ENCODE measurements around the gene RFFL. TPM values are rescaled to one million over a fixed set of nuclear protein-coding genes. Genes with fewer than 3 reads are reported as not detected.

Gene RFFL
- total RNA-seq, 3 donors from 2014 or later = 45.2 to 69.1 (median 64.1) TPM

DNA sequence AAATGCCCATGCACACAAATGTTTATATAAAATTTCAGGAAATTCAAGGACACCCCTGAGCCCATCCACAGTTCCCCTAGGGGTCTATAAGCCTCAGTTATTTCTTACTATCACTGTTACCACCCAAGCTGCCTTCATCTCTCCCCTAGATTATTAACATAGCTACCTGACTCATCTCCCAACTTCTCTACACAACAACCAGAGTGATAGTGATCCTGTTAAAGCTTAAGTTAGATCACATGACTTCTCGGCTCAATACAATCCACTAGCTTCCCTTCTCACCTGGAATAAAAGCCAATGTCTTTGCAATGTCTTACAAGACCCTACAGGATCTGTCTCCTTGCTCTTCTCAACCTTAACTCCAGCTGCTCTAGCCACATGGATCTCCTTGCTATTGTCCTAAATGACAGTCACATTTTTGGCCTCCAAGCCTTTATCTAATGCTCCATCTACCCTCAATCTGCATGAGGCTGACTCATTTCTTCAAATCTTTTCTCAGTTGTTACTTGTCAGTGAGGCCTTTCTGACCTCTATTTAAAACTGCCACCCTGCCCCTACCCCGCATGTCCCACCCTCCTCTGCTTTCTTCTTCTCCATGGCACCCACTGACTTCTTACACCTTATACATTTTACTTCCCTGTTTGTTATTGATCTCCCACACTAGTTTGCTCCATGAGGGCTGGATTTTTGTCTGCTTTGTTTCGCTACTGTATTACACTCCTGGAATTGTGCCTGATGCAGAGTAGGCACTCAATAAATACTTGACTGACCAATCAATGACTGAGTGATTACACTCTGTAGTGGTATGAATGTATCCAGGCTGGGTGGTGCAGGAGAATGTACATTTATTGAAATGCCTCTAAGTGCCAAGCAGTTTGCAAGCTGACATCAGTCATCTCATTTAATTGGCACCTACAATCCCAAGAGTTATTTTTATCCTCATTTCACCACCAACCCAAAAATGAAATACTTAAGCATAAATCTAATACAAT is 88.4 kb downstream of the RFFL start:
- H3K36me3 ChIP-seq (ENCODE audit: low read depth) = no peaks in the 10 kb centered on the region
- H3K4me1 ChIP-seq (ENCODE audit: low read depth) = peaks cover 4% of the 10 kb centered on the region
- no peak for TF ChIP-seq CTCF (IDR thresholded peaks at IDR 0.05)
- no peak for ATAC-seq
- no peaks in the 10 kb centered on the region for H3K9me3 ChIP-seq
- intact Hi-C loops (cut with DNase I, micrococcal nuclease) = no loop called here
- DNase-seq = no peak
- no peak overlapping the region for H3K4me3 ChIP-seq

GRCh38 chr17:34974179-34974578 is 89.3 kb downstream of the RFFL start:
- DNase-seq = no peak
- Histone ChIP-seq H3K4me3 (no peak overlapping the region), H3K9me3 (no peaks in the 10 kb centered on the region), H3K36me3 (ENCODE audit: low read depth) (no peaks in the 10 kb centered on the region), H3K4me1 (ENCODE audit: low read depth) (no peaks in the 10 kb centered on the region)
- TF ChIP-seq CTCF (IDR thresholded peaks at IDR 0.05) = no peak
- no peak for ATAC-seq
- intact Hi-C loops (cut with DNase I, micrococcal nuclease) = no loop called here

DNA sequence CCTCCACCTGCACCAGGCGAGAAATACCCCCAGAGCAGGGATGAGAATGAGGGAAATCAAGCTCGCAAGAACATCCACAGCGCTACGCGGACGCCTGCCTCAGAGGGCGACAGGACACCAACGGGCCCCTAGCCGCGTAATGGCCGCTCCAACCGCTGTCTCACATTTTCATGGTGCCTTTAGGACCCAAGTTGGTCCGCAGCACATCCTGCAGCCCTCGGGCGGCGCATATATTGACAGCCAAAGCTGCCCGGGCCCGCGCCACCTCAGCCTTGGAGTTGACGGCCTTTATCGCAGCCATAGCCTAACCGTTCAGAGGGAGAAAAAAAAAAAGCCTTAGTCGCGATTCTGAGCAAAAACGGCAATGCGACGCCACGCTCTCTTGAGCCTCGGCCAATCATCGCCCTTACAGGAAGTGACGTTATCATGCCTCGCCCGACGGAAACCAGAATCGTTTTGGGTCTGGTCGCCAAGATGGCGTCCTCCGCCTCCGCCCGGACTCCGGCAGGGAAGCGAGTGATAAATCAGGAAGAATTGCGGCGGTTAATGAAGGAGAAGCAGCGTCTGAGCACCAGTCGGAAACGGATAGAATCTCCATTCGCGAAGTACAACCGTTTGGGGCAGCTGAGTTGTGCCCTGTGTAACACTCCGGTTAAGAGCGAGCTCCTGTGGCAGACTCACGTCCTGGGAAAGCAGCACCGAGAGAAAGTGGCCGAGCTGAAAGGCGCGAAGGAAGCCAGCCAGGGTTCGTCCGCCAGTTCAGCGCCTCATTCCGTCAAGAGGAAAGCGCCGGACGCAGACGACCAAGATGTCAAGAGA is 102.2 kb downstream of the RFFL start, which contains the start of the genes CCT6B and ZNF830:
Gene CCT6B (minus strand): TSS at position 368 of the 819 bp plus-strand sequence. CDS start 67 bp downstream, at position 301.
Gene ZNF830 (plus strand): TSS at position 448 of the 819 bp plus-strand sequence. CDS start 27 bp downstream, at position 475.
- Histone ChIP-seq H3K4me3 (peak within 1 kb of the TSS; percentile 81), H3K36me3 (ENCODE audit: low read depth) (no peaks in the 10 kb centered on the region), H3K9me3 (no peaks in the 10 kb centered on the region), H3K4me1 (ENCODE audit: low read depth) (peaks cover 17% of the 10 kb centered on the region)
- ATAC-seq (peak; percentile 100), DNase-seq (peak; percentile 90 to 98 (median 92))
- intact Hi-C loops (cut with DNase I, micrococcal nuclease) = no loop called here
- TF ChIP-seq CTCF (IDR thresholded peaks at IDR 0.05) = no peak

GRCh38 chr17:34958438-34958837 is 105.1 kb downstream of the RFFL start:
- no peak for DNase-seq
- ATAC-seq = no peak
- no peak overlapping the region for H3K4me3 ChIP-seq
- H3K36me3 ChIP-seq (ENCODE audit: low read depth) = no peaks in the 10 kb centered on the region
- intact Hi-C loops (cut with DNase I, micrococcal nuclease) = no loop called here
- H3K4me1 ChIP-seq (ENCODE audit: low read depth) = peaks cover 17% of the 10 kb centered on the region
- no peaks in the 10 kb centered on the region for H3K9me3 ChIP-seq
- TF ChIP-seq CTCF (IDR thresholded peaks at IDR 0.05) = no peak

Other genes with a start within 250 kb of the RFFL start
- 1 to 10 TPM; 1.0 to 2.7 (median 2.1) TPM for gene CCT6B, start 102.2 kb downstream of the RFFL start, total RNA-seq
- 10 to 100 TPM; 10.8 to 21.6 (median 12.6) TPM for gene ZNF830, start 102.2 kb downstream of the RFFL start, total RNA-seq
- 10 to 100 TPM; 29.4 to 48.9 (median 35.3) TPM for gene LIG3, start 83.2 kb downstream of the RFFL start, total RNA-seq
- 10 to 100 TPM in 2 of 3 donors, 1 to 10 TPM in 1; 9.1 to 14.4 (median 11.6) TPM for gene RAD51D, start 56.2 kb upstream of the RFFL start, total RNA-seq
- not detected for gene FNDC8, start 57.9 kb upstream of the RFFL start, total RNA-seq
- 10 to 100 TPM in 2 of 3 donors, 1 to 10 TPM in 1; 9.0 to 13.6 (median 12.1) TPM for gene NLE1, start 78.6 kb upstream of the RFFL start, total RNA-seq
- under 1 TPM in 1 of 3 donors, not detected in 2; 0.05 TPM for gene UNC45B, start 84.1 kb upstream of the RFFL start, total RNA-seq
- not detected for gene SLC35G3, start 130.7 kb upstream of the RFFL start, total RNA-seq
- gene SLFN5, start 179.4 kb upstream of the RFFL start, total RNA-seq = 10 to 100 TPM in 2 of 3 donors, 1 to 10 TPM in 1; 8.5 to 29.7 (median 11.7) TPM

Data from mucosa of descending colon (tissue), 3 donors.